GM12891 (cell line): Measurements from ENCODE around the gene TRRAP. TPM values are rescaled to one million over a fixed set of nuclear protein-coding genes. Genes with fewer than 3 reads are reported as not detected.

ENCODE experiments used
- DNase-seq: peaks from one replicate; pipeline ENCODE4 v3.0.0; 2011; ENCODE audit warnings: low spot score; ENCODE audit not compliant: insufficient read length
- FAIRE-seq: peaks from 2 replicates; lab custom pipeline; 2011; peaks lifted over from hg19 to GRCh38; lab: Jason Lieb, UNC
- PAX5 ChIP-seq: IDR thresholded peaks from 2 replicates; pipeline ENCODE4 v1.6.1; 2011; ENCODE audit warnings: low read length, moderate library complexity, mild to moderate bottlenecking; ENCODE audit not compliant: insufficient read depth, severe bottlenecking
- POLR2A ChIP-seq: IDR thresholded peaks from 2 replicates; pipeline ENCODE4 v1.6.1; 2011; ENCODE audit warnings: low read depth, low read length, control low read depth
- POLR2AphosphoS5 ChIP-seq: IDR thresholded peaks from 2 replicates; pipeline ENCODE4 v1.6.1; 2011; ENCODE audit warnings: low read depth, low read length, control low read depth
- POU2F2 ChIP-seq: IDR thresholded peaks from 2 replicates; pipeline ENCODE4 v1.6.1; 2011; ENCODE audit warnings: low read depth, mild to moderate bottlenecking, control low read depth, low read length, moderate library complexity
- SPI1 ChIP-seq: IDR thresholded peaks from 2 replicates; pipeline ENCODE4 v1.6.1; 2011; ENCODE audit warnings: low read depth, low read length, control low read depth
- TAF1 ChIP-seq: IDR thresholded peaks from 2 replicates; pipeline ENCODE4 v1.6.1; 2011; ENCODE audit warnings: low read depth, low read length, control low read depth
- polyA plus RNA-seq: library from polyadenylated mRNA; unstranded; fragments of >200 nt; gene quantifications from one replicate; pipeline ENCODE4 v1.2.1, GENCODE V29; 2012; ENCODE audit warnings: low read depth, missing spikeins, inconsistent platforms; ENCODE audit not compliant: missing spikeins

TRRAP gene
- polyA plus RNA-seq = 11.9 TPM

GRCh38 chr7:98878365-98879197 lies at the start of gene TRRAP:
TRRAP (plus strand) TSS chr7:98878532; CDS start chr7:98881151, 2,619 bp downstream.
- peak; percentile 50; the same call in 1 of the 2 replicates for TF ChIP-seq POU2F2
- no peak for TF ChIP-seq PAX5
- TF ChIP-seq SPI1 = 0 out of 2 replicates have a peak, but pooled peaks have one; percentile 17
- TF ChIP-seq POLR2A = peak; percentile 60; the same call in 1 of the 2 replicates
- FAIRE-seq (peak; percentile 91), DNase-seq (peak; percentile 85)

- TF ChIP-seq POLR2AphosphoS5 = no peak
- no peak for TF ChIP-seq SPI1
- TF ChIP-seq POLR2A = no peak
- no peak for TF ChIP-seq TAF1
- TF ChIP-seq PAX5 = no peak
- TF ChIP-seq POU2F2 = no peak
- FAIRE-seq (no peak), DNase-seq (no peak)
Measured at GRCh38 chr7:98830972-98831548, 47.3 kb upstream of the TRRAP start.

- no peak for DNase-seq
Measured at GRCh38 chr7:98831641-98832221, 46.6 kb upstream of the TRRAP start.

GRCh38 chr7:98833022-98833421 lies 45.3 kb upstream of the TRRAP start:
- DNase-seq (no peak), FAIRE-seq (no peak)
- TF ChIP-seq POLR2AphosphoS5 (no peak), SPI1 (no peak), POU2F2 (no peak), POLR2A (no peak), TAF1 (no peak), PAX5 (no peak)

More at GRCh38 chr7:98831641-98832221, 46.6 kb upstream of the TRRAP start:
- no peak for FAIRE-seq
- TF ChIP-seq PAX5 (no peak), TAF1 (no peak), POU2F2 (no peak), POLR2AphosphoS5 (no peak), POLR2A (no peak)

- TF ChIP-seq POU2F2 (no peak), POLR2AphosphoS5 (no peak), PAX5 (no peak), POLR2A (no peak), SPI1 (no peak), TAF1 (no peak)
- FAIRE-seq (no peak), DNase-seq (no peak)
Measured at GRCh38 chr7:98834949-98835348, 43.4 kb upstream of the TRRAP start.

GRCh38 chr7:98836811-98837629 lies 41.3 kb upstream of the TRRAP start:
- DNase-seq (peak; percentile 47), FAIRE-seq (peak; percentile 45)
- TF ChIP-seq POU2F2 (no peak), PAX5 (no peak), POLR2A (no peak), SPI1 (no peak), POLR2AphosphoS5 (no peak), TAF1 (no peak)

- DNase-seq (no peak), FAIRE-seq (no peak)
- TF ChIP-seq POLR2AphosphoS5 (no peak), PAX5 (no peak), TAF1 (no peak), POLR2A (no peak), POU2F2 (no peak), SPI1 (no peak)
Measured at GRCh38 chr7:98837630-98837972, 40.7 kb upstream of the TRRAP start.

- no peak for FAIRE-seq
- no peak for TF ChIP-seq PAX5
- TF ChIP-seq POU2F2 = no peak
- no peak for TF ChIP-seq POLR2A
- TF ChIP-seq TAF1 = no peak
- no peak for TF ChIP-seq SPI1
- TF ChIP-seq POLR2AphosphoS5 = no peak
- no peak for DNase-seq
Measured at GRCh38 chr7:98840096-98840495, 38.2 kb upstream of the TRRAP start.

- no peak for TF ChIP-seq POLR2AphosphoS5
- DNase-seq = no peak
- no peak for FAIRE-seq
Measured at GRCh38 chr7:98840722-98841121, 37.6 kb upstream of the TRRAP start.
